Measurements from ENCODE around the gene CYB5R3. TPM values are rescaled to one million over a fixed set of nuclear protein-coding genes. Genes with fewer than 3 reads are reported as not detected.
A peak's percentile ranks its signal among the peaks of the same experiment; 100 is the strongest.

Gene CYB5R3
- polyA plus RNA-seq, 3 donors from 2014 or later, result 52.2 to 117 (median 77.7) TPM

- H3K4me1 Mint-ChIP-seq, result peaks cover 43 to 47% of the 10 kb centered on the region in 2 donors
- peak overlapping the region in 1 of 6 donors; percentile 60 for H3K27ac Mint-ChIP-seq
- H3K4me3 Mint-ChIP-seq, result peak overlapping the region in 2 of 5 donors; percentile 10
Observed at GRCh38 chr22:42645938-42646568, 3.1 kb downstream of the CYB5R3 start.

GRCh38 chr22:42645341-42645937, 3.8 kb downstream of the CYB5R3 start:
- peak overlapping the region in 2 of 6 donors; percentile 16 to 61 for H3K27ac Mint-ChIP-seq
- peaks cover 5 to 13% (median 5%) of the 10 kb centered on the region in 3 donors for H3K27me3 Mint-ChIP-seq (ENCODE audit: low read depth in 3 of 3)
- no peak for DNase-seq
- H3K4me3 Mint-ChIP-seq, result peak overlapping the region in 1 of 5 donors; percentile 10
- no peaks in the 10 kb centered on the region for H3K9me3 Mint-ChIP-seq
- H3K36me3 Mint-ChIP-seq, result no peaks in the 10 kb centered on the region
- H3K4me1 Mint-ChIP-seq, result peaks cover 47 to 48% of the 10 kb centered on the region in 2 donors

More at GRCh38 chr22:42645938-42646568, 3.1 kb downstream of the CYB5R3 start:
- Mint-ChIP-seq H3K36me3 (no peaks in the 10 kb centered on the region), H3K9me3 (no peaks in the 10 kb centered on the region), H3K27me3 (ENCODE audit: low read depth in 3 of 3) (peaks cover 5 to 17% (median 8%) of the 10 kb centered on the region in 3 donors)
- no peak for DNase-seq

- no peaks in the 10 kb centered on the region for H3K36me3 Mint-ChIP-seq
- no peak overlapping the region for H3K4me3 Mint-ChIP-seq
- DNase-seq, result no peak
- no peaks in the 10 kb centered on the region for H3K9me3 Mint-ChIP-seq
- peaks cover 47 to 50% of the 10 kb centered on the region in 2 donors for H3K4me1 Mint-ChIP-seq
- H3K27ac Mint-ChIP-seq, result peak overlapping the region in 4 of 6 donors; percentile 0 to 61 (median 6)
- peaks cover 4 to 10% (median 5%) of the 10 kb centered on the region in 3 donors for H3K27me3 Mint-ChIP-seq (ENCODE audit: low read depth in 3 of 3)
Observed at GRCh38 chr22:42644422-42645340, 4.5 kb downstream of the CYB5R3 start.

GRCh38 chr22:42643634-42644421, 5.4 kb downstream of the CYB5R3 start:
- Mint-ChIP-seq H3K36me3 (no peaks in the 10 kb centered on the region), H3K4me1 (peaks cover 45 to 48% of the 10 kb centered on the region in 2 donors), H3K9me3 (no peaks in the 10 kb centered on the region), H3K4me3 (no peak overlapping the region), H3K27ac (peak overlapping the region in 2 of 6 donors; percentile 0 to 1), H3K27me3 (ENCODE audit: low read depth in 3 of 3) (peaks cover 4 to 9% (median 5%) of the 10 kb centered on the region in 3 donors)
- no peak for DNase-seq

GRCh38 chr22:42642806-42643633, 6.2 kb downstream of the CYB5R3 start:
- H3K27ac Mint-ChIP-seq, result peak overlapping the region in 1 of 6 donors; percentile 31
- H3K27me3 Mint-ChIP-seq (ENCODE audit: low read depth in 3 of 3), result peaks cover 0 to 3% (median 0%) of the 10 kb centered on the region in 3 donors
- no peaks in the 10 kb centered on the region for H3K9me3 Mint-ChIP-seq
- peaks cover 37 to 41% of the 10 kb centered on the region in 2 donors for H3K4me1 Mint-ChIP-seq
- no peak for DNase-seq
- no peaks in the 10 kb centered on the region for H3K36me3 Mint-ChIP-seq
- no peak overlapping the region for H3K4me3 Mint-ChIP-seq

GRCh38 chr22:42641801-42642413, 7.3 kb downstream of the CYB5R3 start:
- H3K4me1 Mint-ChIP-seq, result peaks cover 27 to 34% of the 10 kb centered on the region in 2 donors
- peaks cover 0 to 4% (median 0%) of the 10 kb centered on the region in 3 donors for H3K36me3 Mint-ChIP-seq
- no peaks in the 10 kb centered on the region for H3K9me3 Mint-ChIP-seq
- H3K4me3 Mint-ChIP-seq, result no peak overlapping the region
- no peak for DNase-seq
- peaks cover 0 to 3% (median 0%) of the 10 kb centered on the region in 3 donors for H3K27me3 Mint-ChIP-seq (ENCODE audit: low read depth in 3 of 3)
- H3K27ac Mint-ChIP-seq, result no peak overlapping the region

- Mint-ChIP-seq H3K4me1 (peaks cover 17 to 19% of the 10 kb centered on the region in 2 donors), H3K27ac (no peak overlapping the region), H3K27me3 (ENCODE audit: low read depth in 3 of 3) (peaks cover 0 to 3% (median 0%) of the 10 kb centered on the region in 3 donors), H3K36me3 (peaks cover 0 to 4% (median 0%) of the 10 kb centered on the region in 3 donors), H3K9me3 (no peaks in the 10 kb centered on the region), H3K4me3 (no peak overlapping the region)
- no peak for DNase-seq
Observed at GRCh38 chr22:42639541-42640241, 9.5 kb downstream of the CYB5R3 start.

GRCh38 chr22:42637555-42637954, 11.6 kb downstream of the CYB5R3 start:
- Mint-ChIP-seq H3K27ac (no peak overlapping the region), H3K4me3 (no peak overlapping the region)

GRCh38 chr22:42636506-42636905, 12.7 kb downstream of the CYB5R3 start:
- no peak overlapping the region for H3K4me3 Mint-ChIP-seq

More at GRCh38 chr22:42637555-42637954, 11.6 kb downstream of the CYB5R3 start:
- Mint-ChIP-seq H3K9me3 (no peaks in the 10 kb centered on the region), H3K4me1 (peaks cover 6 to 8% of the 10 kb centered on the region in 2 donors), H3K36me3 (peaks cover 0 to 4% (median 0%) of the 10 kb centered on the region in 3 donors), H3K27me3 (ENCODE audit: low read depth in 3 of 3) (peaks cover 0 to 3% (median 0%) of the 10 kb centered on the region in 3 donors)
- no peak for DNase-seq

GRCh38 chr22:42635531-42635930, 13.7 kb downstream of the CYB5R3 start:
- no peak overlapping the region for H3K27ac Mint-ChIP-seq
- H3K4me1 Mint-ChIP-seq, result peaks cover 3 to 5% of the 10 kb centered on the region in 2 donors
- H3K36me3 Mint-ChIP-seq, result peaks cover 0 to 4% (median 3%) of the 10 kb centered on the region in 3 donors
- DNase-seq, result no peak
- H3K4me3 Mint-ChIP-seq, result no peak overlapping the region
- no peaks in the 10 kb centered on the region for H3K9me3 Mint-ChIP-seq
- H3K27me3 Mint-ChIP-seq (ENCODE audit: low read depth in 3 of 3), result peaks cover 0 to 3% (median 0%) of the 10 kb centered on the region in 3 donors

More at GRCh38 chr22:42636506-42636905, 12.7 kb downstream of the CYB5R3 start:
- Mint-ChIP-seq H3K36me3 (peaks cover 0 to 4% (median 3%) of the 10 kb centered on the region in 3 donors), H3K9me3 (no peaks in the 10 kb centered on the region), H3K4me1 (peaks cover 6% of the 10 kb centered on the region in 2 donors), H3K27ac (no peak overlapping the region), H3K27me3 (ENCODE audit: low read depth in 3 of 3) (peaks cover 0 to 3% (median 0%) of the 10 kb centered on the region in 3 donors)
- no peak for DNase-seq

GRCh38 chr22:42633013-42633412, 16.2 kb downstream of the CYB5R3 start:
- H3K4me1 Mint-ChIP-seq, result peaks cover 0 to 2% of the 10 kb centered on the region in 2 donors
- peaks cover 0 to 4% (median 3%) of the 10 kb centered on the region in 3 donors for H3K36me3 Mint-ChIP-seq

More at GRCh38 chr22:42633013-42633412, 16.2 kb downstream of the CYB5R3 start:
- H3K27ac Mint-ChIP-seq, result no peak overlapping the region
- peaks cover 0 to 3% (median 2%) of the 10 kb centered on the region in 3 donors for H3K27me3 Mint-ChIP-seq (ENCODE audit: low read depth in 3 of 3)
- no peaks in the 10 kb centered on the region for H3K9me3 Mint-ChIP-seq
- no peak for DNase-seq
- H3K4me3 Mint-ChIP-seq, result no peak overlapping the region
